Neural cell (in vitro differentiated cells): Measurements from ENCODE around the gene RAPGEF5. TPM values are rescaled to one million over a fixed set of nuclear protein-coding genes. Genes with fewer than 3 reads are reported as not detected.

Experiments used
- H2AFZ ChIP-seq: fragments of 200-600, 300-800 bp; sonication (generic), shearing (Covaris generic); 2 replicates; pipeline ENCODE4 v1.6.0; 2014; ENCODE audit warnings: low read depth, mild to moderate bottlenecking, antibody characterized with exemption, low read length, moderate library complexity
- H3F3A ChIP-seq: fragments of 200-600 bp; shearing (Covaris generic); 2 replicates; pipeline ENCODE4 v1.6.1; 2016; ENCODE audit warnings: mild to moderate bottlenecking, moderate library complexity, mixed read lengths, antibody characterized with exemption, low read length; ENCODE audit not compliant: insufficient read depth, poor library complexity, severe bottlenecking
- H3K27ac ChIP-seq: fragments of 200-600, 300-800 bp; sonication (generic), shearing (Covaris generic); 2 replicates; pipeline ENCODE4 v1.5.1; 2014; ENCODE audit warnings: mild to moderate bottlenecking, low read length, moderate library complexity
- H3K27me3 ChIP-seq: fragments of 300-800, 200-600 bp; sonication (generic), shearing (Covaris generic); 2 replicates; pipeline ENCODE4 v1.6.0; 2014; ENCODE audit warnings: mild to moderate bottlenecking, low read depth, low read length, moderate library complexity; ENCODE audit not compliant: insufficient read depth
- H3K36me3 ChIP-seq: fragments of 300-800, 200-600 bp; sonication (generic), shearing (Covaris generic); 2 replicates; pipeline ENCODE4 v1.5.1; 2014; ENCODE audit warnings: mild to moderate bottlenecking, antibody characterized with exemption, low read length, moderate library complexity; ENCODE audit not compliant: insufficient read depth
- H3K4me2 ChIP-seq: fragments of 300-800, 200-600 bp; sonication (generic), shearing (Covaris generic); 2 replicates; pipeline ENCODE4 v1.6.0; 2014; ENCODE audit warnings: mild to moderate bottlenecking, low read length
- H3K4me3 ChIP-seq: fragments of 300-800, 200-600 bp; sonication (generic), shearing (Covaris generic); 2 replicates; pipeline ENCODE4 v1.5.1; 2014; ENCODE audit warnings: mild to moderate bottlenecking, low read length, moderate library complexity
- H3K79me2 ChIP-seq: fragments of 200-600 bp; shearing (Covaris generic); replicated peaks from 2 replicates; pipeline ENCODE4 v1.6.0; 2014; ENCODE audit warnings: mild to moderate bottlenecking, low read length, moderate library complexity; ENCODE audit not compliant: insufficient read depth
- H3K9ac ChIP-seq: fragments of 300-800, 200-600 bp; sonication (generic), shearing (Covaris generic); 2 replicates; pipeline ENCODE4 v1.6.1; 2016; ENCODE audit warnings: mild to moderate bottlenecking, low read length, mixed read lengths
- H3K9me2 ChIP-seq: fragments of 200-600 bp; shearing (Covaris generic); 2 replicates; pipeline ENCODE4 v1.6.1; 2016; ENCODE audit warnings: mild to moderate bottlenecking, low read length, mixed read lengths; ENCODE audit not compliant: insufficient read depth
- H3K9me3 ChIP-seq: fragments of 200-600, 300-800 bp; sonication (generic), shearing (Covaris generic); 2 replicates; pipeline ENCODE4 v1.6.1; 2016; ENCODE audit warnings: mild to moderate bottlenecking, mixed run types, low read length, moderate library complexity, mixed read lengths
- H4K20me1 ChIP-seq: fragments of 200-600 bp; shearing (Covaris generic); 2 replicates; pipeline ENCODE4 v1.6.1; 2016; ENCODE audit warnings: mild to moderate bottlenecking, mixed run types; ENCODE audit not compliant: insufficient read depth
- EP300 ChIP-seq: fragments of 450-650 bp; conservative IDR thresholded peaks from 2 replicates; pipeline ENCODE4 v1.6.1; 2014; ENCODE audit warnings: antibody characterized with exemption, mild to moderate bottlenecking, moderate library complexity; ENCODE audit not compliant: poor library complexity, severe bottlenecking
- EZH2 ChIP-seq: fragments of 200-600, 300-800 bp; shearing (Covaris generic), sonication (generic); IDR thresholded peaks from 2 replicates; pipeline ENCODE4 v1.6.1; 2014; ENCODE audit warnings: antibody characterized with exemption, low read length, borderline replicate concordance, mild to moderate bottlenecking; ENCODE audit not compliant: insufficient read depth, poor library complexity, severe bottlenecking
- MXI1 ChIP-seq: fragments of 450-650 bp; conservative IDR thresholded peaks from 2 replicates; pipeline ENCODE4 v1.6.1; 2014; ENCODE audit warnings: antibody characterized with exemption, mild to moderate bottlenecking; ENCODE audit not compliant: poor library complexity, severe bottlenecking
- POLR2AphosphoS5 ChIP-seq: IDR thresholded peaks from 2 replicates; pipeline ENCODE4 v1.6.1; 2012
- RAD21 ChIP-seq: fragments of 450-650 bp; conservative IDR thresholded peaks from 2 replicates; pipeline ENCODE4 v1.6.1; 2014; ENCODE audit warnings: antibody characterized with exemption, mild to moderate bottlenecking, moderate library complexity
- SMC3 ChIP-seq: fragments of 450-650 bp; conservative IDR thresholded peaks from 2 replicates; pipeline ENCODE4 v1.6.1; 2014; ENCODE audit warnings: antibody characterized with exemption, mild to moderate bottlenecking, moderate library complexity; ENCODE audit not compliant: poor library complexity
- TAF1 ChIP-seq: IDR thresholded peaks from 2 replicates; pipeline ENCODE4 v1.6.1; 2012; ENCODE audit warnings: low read depth
- polyA plus RNA-seq: library from polyadenylated mRNA; depleted of rRNA; stranded (reverse); fragments of >200 nt; gene quantifications from 2 replicates; pipeline ENCODE4 v1.2.3, GENCODE V29; 2014
- TF ChIP-seq, protein P1 (sequence below): IDR thresholded peaks from 2 replicates; pipeline ENCODE4 v1.6.1; 2012; ENCODE audit warnings: borderline replicate concordance
- TF ChIP-seq, protein P2 (sequence below): fragments of 450-650 bp; IDR thresholded peaks from 2 replicates; pipeline ENCODE4 v1.5.1; 2014; ENCODE audit warnings: antibody characterized with exemption, mild to moderate bottlenecking, moderate library complexity; ENCODE audit not compliant: poor library complexity, severe bottlenecking

The RAPGEF5 gene
- polyA plus RNA-seq, 1 donor from 2014 or later = 48.0 TPM

DNA sequence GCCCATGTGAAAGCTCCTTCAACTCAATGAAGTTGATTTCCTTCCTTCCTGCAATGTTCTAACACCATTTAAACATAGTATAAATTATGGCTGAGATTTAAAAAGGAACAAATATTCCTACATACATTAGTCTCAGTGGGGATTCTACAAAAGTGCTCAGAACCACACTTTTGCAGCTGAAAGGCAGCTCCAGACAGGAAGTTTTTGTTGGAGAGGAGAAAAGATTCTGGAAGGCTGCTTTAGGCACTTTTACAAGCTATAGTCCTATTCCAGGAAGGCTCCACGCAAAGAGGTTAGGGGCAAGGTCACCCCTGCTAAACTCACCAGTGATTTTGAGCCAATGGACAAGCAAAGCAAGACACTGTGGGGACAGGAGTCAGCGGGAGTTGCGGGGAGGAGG lies 232.0 kb downstream of the RAPGEF5 start:
- no peak for TF ChIP-seq POLR2AphosphoS5
- no peak for TF ChIP-seq RAD21
- TF ChIP-seq SMC3 = no peak
- TF ChIP-seq EZH2 = no peak
- TF ChIP-seq, protein P1, sequence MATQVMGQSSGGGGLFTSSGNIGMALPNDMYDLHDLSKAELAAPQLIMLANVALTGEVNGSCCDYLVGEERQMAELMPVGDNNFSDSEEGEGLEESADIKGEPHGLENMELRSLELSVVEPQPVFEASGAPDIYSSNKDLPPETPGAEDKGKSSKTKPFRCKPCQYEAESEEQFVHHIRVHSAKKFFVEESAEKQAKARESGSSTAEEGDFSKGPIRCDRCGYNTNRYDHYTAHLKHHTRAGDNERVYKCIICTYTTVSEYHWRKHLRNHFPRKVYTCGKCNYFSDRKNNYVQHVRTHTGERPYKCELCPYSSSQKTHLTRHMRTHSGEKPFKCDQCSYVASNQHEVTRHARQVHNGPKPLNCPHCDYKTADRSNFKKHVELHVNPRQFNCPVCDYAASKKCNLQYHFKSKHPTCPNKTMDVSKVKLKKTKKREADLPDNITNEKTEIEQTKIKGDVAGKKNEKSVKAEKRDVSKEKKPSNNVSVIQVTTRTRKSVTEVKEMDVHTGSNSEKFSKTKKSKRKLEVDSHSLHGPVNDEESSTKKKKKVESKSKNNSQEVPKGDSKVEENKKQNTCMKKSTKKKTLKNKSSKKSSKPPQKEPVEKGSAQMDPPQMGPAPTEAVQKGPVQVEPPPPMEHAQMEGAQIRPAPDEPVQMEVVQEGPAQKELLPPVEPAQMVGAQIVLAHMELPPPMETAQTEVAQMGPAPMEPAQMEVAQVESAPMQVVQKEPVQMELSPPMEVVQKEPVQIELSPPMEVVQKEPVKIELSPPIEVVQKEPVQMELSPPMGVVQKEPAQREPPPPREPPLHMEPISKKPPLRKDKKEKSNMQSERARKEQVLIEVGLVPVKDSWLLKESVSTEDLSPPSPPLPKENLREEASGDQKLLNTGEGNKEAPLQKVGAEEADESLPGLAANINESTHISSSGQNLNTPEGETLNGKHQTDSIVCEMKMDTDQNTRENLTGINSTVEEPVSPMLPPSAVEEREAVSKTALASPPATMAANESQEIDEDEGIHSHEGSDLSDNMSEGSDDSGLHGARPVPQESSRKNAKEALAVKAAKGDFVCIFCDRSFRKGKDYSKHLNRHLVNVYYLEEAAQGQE = no peak
- TF ChIP-seq TAF1 = no peak
- TF ChIP-seq, protein P2, sequence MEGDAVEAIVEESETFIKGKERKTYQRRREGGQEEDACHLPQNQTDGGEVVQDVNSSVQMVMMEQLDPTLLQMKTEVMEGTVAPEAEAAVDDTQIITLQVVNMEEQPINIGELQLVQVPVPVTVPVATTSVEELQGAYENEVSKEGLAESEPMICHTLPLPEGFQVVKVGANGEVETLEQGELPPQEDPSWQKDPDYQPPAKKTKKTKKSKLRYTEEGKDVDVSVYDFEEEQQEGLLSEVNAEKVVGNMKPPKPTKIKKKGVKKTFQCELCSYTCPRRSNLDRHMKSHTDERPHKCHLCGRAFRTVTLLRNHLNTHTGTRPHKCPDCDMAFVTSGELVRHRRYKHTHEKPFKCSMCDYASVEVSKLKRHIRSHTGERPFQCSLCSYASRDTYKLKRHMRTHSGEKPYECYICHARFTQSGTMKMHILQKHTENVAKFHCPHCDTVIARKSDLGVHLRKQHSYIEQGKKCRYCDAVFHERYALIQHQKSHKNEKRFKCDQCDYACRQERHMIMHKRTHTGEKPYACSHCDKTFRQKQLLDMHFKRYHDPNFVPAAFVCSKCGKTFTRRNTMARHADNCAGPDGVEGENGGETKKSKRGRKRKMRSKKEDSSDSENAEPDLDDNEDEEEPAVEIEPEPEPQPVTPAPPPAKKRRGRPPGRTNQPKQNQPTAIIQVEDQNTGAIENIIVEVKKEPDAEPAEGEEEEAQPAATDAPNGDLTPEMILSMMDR = no peak
- no peak for TF ChIP-seq EP300
- no peak for TF ChIP-seq MXI1
- H2AFZ ChIP-seq = no peak overlapping the region
- no peak overlapping the region for H3K9ac ChIP-seq
- peaks cover 8% of the 10 kb centered on the region for H3K36me3 ChIP-seq
- H3K27ac ChIP-seq = no peak overlapping the region
- H3K4me3 ChIP-seq = no peak overlapping the region
- H3F3A ChIP-seq = no peaks in the 10 kb centered on the region
- H3K27me3 ChIP-seq = no peaks in the 10 kb centered on the region
- H3K4me2 ChIP-seq = no peak overlapping the region
- H3K9me3 ChIP-seq = no peaks in the 10 kb centered on the region
- H3K79me2 ChIP-seq = no peaks in the 10 kb centered on the region
- H3K9me2 ChIP-seq = no peaks in the 10 kb centered on the region
- H4K20me1 ChIP-seq = no peaks in the 10 kb centered on the region

DNA sequence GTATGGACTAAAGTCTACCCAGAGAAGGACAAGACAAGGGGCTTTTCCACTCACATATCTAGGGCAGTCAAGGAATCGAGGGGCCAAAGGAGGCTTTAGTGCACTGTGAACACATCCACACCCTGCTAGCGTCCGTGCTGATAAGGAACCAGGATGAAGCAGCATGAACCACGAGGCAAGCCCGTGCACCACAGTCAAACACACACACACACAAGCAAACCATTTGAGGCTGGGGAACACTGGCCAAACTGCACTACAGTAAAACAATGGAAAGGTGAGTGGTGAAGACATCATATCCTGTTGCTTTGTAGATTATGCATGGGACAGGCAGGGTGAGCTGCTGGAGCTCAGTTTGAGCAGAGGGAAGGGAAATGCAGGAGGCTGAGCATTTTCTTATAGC lies 233.8 kb downstream of the RAPGEF5 start:
- Histone ChIP-seq H3K4me2 (no peak overlapping the region), H3K4me3 (no peak overlapping the region), H3K79me2 (no peaks in the 10 kb centered on the region), H4K20me1 (no peaks in the 10 kb centered on the region), H2AFZ (no peak overlapping the region), H3K9me2 (no peaks in the 10 kb centered on the region), H3K36me3 (peaks cover 8% of the 10 kb centered on the region), H3K27ac (no peak overlapping the region), H3K27me3 (no peaks in the 10 kb centered on the region), H3K9ac (no peak overlapping the region), H3F3A (no peaks in the 10 kb centered on the region), H3K9me3 (no peaks in the 10 kb centered on the region)
- TF ChIP-seq EP300 (no peak), SMC3 (no peak), RAD21 (no peak), MXI1 (no peak), POLR2AphosphoS5 (no peak), EZH2 (no peak)
- TF ChIP-seq, protein P1 = no peak
